Skeletal muscle cell (primary cell): ENCODE results near the gene PDCD6IP.
"Not testable (repeated sequence)": the region's sequence is repeated elsewhere in the genome, so short reads cannot be mapped to it uniquely, and the experiment has no call there.

ENCODE experiments used
- DNase-seq: peaks from one replicate; pipeline ENCODE4 v3.0.0-alpha.2; 2010; ENCODE audit warnings: low read depth
- H3K4me3 ChIP-seq: 2 replicates; pipeline ENCODE4 v1.5.1; 2011; ENCODE audit warnings: low read depth, mild to moderate bottlenecking, control low read depth, low read length, moderate library complexity

Gene PDCD6IP, protein sequence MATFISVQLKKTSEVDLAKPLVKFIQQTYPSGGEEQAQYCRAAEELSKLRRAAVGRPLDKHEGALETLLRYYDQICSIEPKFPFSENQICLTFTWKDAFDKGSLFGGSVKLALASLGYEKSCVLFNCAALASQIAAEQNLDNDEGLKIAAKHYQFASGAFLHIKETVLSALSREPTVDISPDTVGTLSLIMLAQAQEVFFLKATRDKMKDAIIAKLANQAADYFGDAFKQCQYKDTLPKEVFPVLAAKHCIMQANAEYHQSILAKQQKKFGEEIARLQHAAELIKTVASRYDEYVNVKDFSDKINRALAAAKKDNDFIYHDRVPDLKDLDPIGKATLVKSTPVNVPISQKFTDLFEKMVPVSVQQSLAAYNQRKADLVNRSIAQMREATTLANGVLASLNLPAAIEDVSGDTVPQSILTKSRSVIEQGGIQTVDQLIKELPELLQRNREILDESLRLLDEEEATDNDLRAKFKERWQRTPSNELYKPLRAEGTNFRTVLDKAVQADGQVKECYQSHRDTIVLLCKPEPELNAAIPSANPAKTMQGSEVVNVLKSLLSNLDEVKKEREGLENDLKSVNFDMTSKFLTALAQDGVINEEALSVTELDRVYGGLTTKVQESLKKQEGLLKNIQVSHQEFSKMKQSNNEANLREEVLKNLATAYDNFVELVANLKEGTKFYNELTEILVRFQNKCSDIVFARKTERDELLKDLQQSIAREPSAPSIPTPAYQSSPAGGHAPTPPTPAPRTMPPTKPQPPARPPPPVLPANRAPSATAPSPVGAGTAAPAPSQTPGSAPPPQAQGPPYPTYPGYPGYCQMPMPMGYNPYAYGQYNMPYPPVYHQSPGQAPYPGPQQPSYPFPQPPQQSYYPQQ

GRCh38 chr3:33798418-33799201 lies at the start of gene PDCD6IP:
Gene PDCD6IP, plus strand, starts transcription at chr3:33798630. Its CDS starts 99 bp downstream, at chr3:33798729.
- DNase-seq = peak; percentile 72
- peak within 1 kb of the TSS; percentile 64 for H3K4me3 ChIP-seq

- no peak for DNase-seq
- H3K4me3 ChIP-seq = no peak overlapping the region
Observed at GRCh38 chr3:33749546-33750210, 48.8 kb upstream of the PDCD6IP start.

GRCh38 chr3:33750211-33750548 lies 48.2 kb upstream of the PDCD6IP start:
- H3K4me3 ChIP-seq = no peak overlapping the region
- no peak for DNase-seq

GRCh38 chr3:33751336-33751735 lies 47.1 kb upstream of the PDCD6IP start:
- DNase-seq = no peak
- H3K4me3 ChIP-seq = no peak overlapping the region

DNA sequence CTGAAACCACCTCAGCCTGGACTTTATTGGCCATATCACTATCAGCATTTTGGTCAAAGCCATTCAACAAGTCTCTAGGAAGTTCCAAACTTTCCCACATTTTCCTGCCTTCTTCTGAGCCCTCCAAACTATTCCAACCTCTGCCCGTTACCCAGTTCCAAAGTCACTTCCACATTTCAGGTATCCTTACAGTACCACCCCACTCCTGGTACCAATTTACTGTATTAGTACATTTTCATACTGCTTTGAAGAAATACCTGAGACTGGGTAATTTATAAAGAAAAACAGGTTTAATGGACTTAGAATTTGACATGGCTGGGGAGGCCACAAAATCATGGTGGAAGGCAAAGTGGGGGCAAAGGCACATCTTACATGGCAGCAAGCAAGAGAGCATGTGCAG lies 44.0 kb upstream of the PDCD6IP start:
- not testable (repeated sequence) for H3K4me3 ChIP-seq, DNase-seq

- DNase-seq = no peak
- H3K4me3 ChIP-seq = no peak overlapping the region
Observed at GRCh38 chr3:33758281-33758680, 40.1 kb upstream of the PDCD6IP start.

- DNase-seq = no peak
- H3K4me3 ChIP-seq = no peak overlapping the region
Observed at GRCh38 chr3:33758864-33759263, 39.6 kb upstream of the PDCD6IP start.

GRCh38 chr3:33768578-33769330 lies 29.7 kb upstream of the PDCD6IP start:
- DNase-seq = no peak
- no peak overlapping the region for H3K4me3 ChIP-seq

DNA sequence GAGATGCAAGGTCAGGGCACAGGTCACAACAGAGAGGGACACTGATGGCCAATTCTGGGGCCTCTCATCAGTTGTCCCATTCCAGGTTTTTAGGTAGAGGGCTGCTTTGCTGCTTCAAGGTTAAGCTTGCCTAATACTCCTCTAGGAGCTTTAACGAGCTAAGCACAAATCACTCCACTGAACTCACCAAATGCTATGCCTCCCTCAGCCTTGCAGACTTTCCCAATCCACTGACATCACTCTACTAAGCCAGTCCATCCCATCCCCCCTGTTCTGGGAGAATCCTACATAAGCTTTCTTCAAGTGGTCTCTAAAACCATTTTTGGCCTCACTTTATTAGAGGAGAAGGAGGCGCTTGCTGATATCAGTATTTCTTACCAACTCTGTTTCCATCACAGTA lies 24.8 kb upstream of the PDCD6IP start:
- DNase-seq = peak; percentile 23
- H3K4me3 ChIP-seq = no peak overlapping the region

GRCh38 chr3:33775363-33775762 lies 23.1 kb upstream of the PDCD6IP start:
- H3K4me3 ChIP-seq = no peak overlapping the region
- no peak for DNase-seq

- no peak overlapping the region for H3K4me3 ChIP-seq
- no peak for DNase-seq
Observed at GRCh38 chr3:33777996-33778395, 20.4 kb upstream of the PDCD6IP start.

DNA sequence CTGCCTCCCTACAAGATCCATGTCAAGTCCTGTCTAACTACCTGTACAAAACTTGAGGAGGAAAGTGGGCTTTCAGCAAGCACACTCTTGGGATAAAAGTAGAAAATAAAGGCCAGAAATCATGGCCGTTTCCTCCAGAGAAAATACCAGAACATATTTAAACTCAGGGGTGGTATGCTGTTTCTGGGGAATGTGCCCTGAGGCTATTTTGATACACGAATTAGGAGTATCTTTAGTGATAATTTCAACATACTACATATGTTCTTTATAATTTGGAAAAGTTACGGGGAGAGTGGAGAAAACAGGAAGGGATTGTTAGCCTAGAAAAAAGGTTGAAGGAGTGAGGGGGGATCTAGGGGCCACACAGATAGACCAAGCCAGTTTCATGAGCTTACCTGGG lies 18.7 kb upstream of the PDCD6IP start:
- no peak for DNase-seq
- no peak overlapping the region for H3K4me3 ChIP-seq

- not testable (repeated sequence) for H3K4me3 ChIP-seq, DNase-seq
Observed at GRCh38 chr3:33781413-33781812, 17.0 kb upstream of the PDCD6IP start.

GRCh38 chr3:33786565-33787327 lies 11.7 kb upstream of the PDCD6IP start:
- DNase-seq = no peak
- H3K4me3 ChIP-seq = peak overlapping the region; percentile 32

GRCh38 chr3:33787328-33788009 lies 11.0 kb upstream of the PDCD6IP start:
- H3K4me3 ChIP-seq = peak overlapping the region; percentile 32
- DNase-seq = peak; percentile 25

DNA sequence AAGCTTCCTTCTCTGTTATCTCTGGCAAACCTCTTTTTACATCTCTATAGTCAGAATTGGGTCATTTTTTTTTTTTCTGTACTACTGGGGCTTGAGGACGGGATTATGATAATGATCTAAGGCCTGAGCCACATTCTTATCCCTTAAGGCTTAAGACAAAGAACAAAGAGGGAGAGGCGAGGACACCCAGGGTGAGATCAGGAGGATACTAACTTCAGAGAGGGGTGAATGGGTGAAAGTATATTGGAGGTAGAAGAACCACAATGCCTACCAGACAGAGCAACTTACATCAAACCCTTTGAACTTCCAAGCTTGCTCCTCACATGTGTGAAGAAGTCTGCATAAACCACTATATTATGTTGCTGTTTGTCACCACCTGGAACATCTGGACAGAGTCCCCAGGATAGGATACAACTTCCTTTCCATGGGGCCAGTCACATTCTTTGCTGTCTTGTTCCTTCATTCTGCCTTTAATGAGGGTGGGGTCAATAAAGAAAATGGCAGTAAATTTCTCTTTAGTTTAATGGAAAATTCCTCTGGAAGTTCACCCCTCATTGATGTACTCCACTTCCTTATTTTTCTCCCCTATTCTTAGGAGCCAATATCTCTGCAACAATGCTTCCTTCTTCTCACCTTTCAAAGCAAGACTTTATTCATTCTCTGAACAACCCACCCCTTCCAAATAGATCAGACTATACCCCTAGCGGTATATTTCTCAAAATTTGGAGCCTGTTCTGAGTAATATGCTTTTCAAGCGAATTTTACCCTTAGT lies 9.1 kb upstream of the PDCD6IP start:
- DNase-seq = no peak

GRCh38 chr3:33790091-33790490 lies 8.3 kb upstream of the PDCD6IP start:
- no peak overlapping the region for H3K4me3 ChIP-seq
- no peak for DNase-seq

More for the DNA sequence above, 9.1 kb upstream of the PDCD6IP start:
- H3K4me3 ChIP-seq = no peak overlapping the region
